HEK293 (cell line): Measurements from ENCODE around the gene PRG2.

Source experiments
- ATF2 ChIP-seq: fragments of 450-650 bp; formaldehyde crosslinking; IDR thresholded peaks from 2 replicates; pipeline ENCODE4 v1.5.1; 2016; ENCODE audit warnings: missing biosample characterization, missing genetic modification characterization, low read depth
- CTCF ChIP-seq: fragments of 450-650 bp; formaldehyde crosslinking; IDR thresholded peaks from 2 replicates; pipeline ENCODE4 v1.5.1; 2016; ENCODE audit warnings: missing biosample characterization, missing genetic modification characterization
- SCRT2 ChIP-seq: fragments of 450-650 bp; formaldehyde crosslinking; IDR thresholded peaks from 2 replicates; pipeline ENCODE4 v1.5.1; 2016; ENCODE audit warnings: missing biosample characterization, missing genetic modification characterization
- YY1 ChIP-seq: fragments of 450-650 bp; formaldehyde crosslinking; IDR thresholded peaks from 2 replicates; pipeline ENCODE4 v1.5.1; 2018; ENCODE audit warnings: missing biosample characterization, missing genetic modification characterization
- ZNF26 ChIP-seq: fragments of 450-650 bp; formaldehyde crosslinking; IDR thresholded peaks from 2 replicates; pipeline ENCODE4 v1.5.1; 2016; ENCODE audit warnings: missing biosample characterization, missing genetic modification characterization
- ZNF350 ChIP-seq: fragments of 450-650 bp; formaldehyde crosslinking; IDR thresholded peaks from 2 replicates; pipeline ENCODE4 v1.5.0; 2017; ENCODE audit warnings: missing biosample characterization, mild to moderate bottlenecking, missing genetic modification characterization
- ZNF521 ChIP-seq: fragments of 450-650 bp; formaldehyde crosslinking; IDR thresholded peaks from 2 replicates; pipeline ENCODE4 v1.5.1; 2017; ENCODE audit warnings: missing biosample characterization, mild to moderate bottlenecking, missing genetic modification characterization
- ZNF558 ChIP-seq: fragments of 450-650 bp; formaldehyde crosslinking; IDR thresholded peaks from 2 replicates; pipeline ENCODE4 v1.5.1; 2016; ENCODE audit warnings: missing biosample characterization, missing genetic modification characterization

- no peak for TF ChIP-seq ZNF26
- TF ChIP-seq ATF2 (tag by site-specific recombination) = no peak
- TF ChIP-seq CTCF (tag by site-specific recombination) = no peak
- no peak for TF ChIP-seq YY1 (tag by site-specific recombination)
- TF ChIP-seq ZNF521 (tag by site-specific recombination) = no peak
- no peak for TF ChIP-seq ZNF558 (tag by site-specific recombination)
- no peak for TF ChIP-seq SCRT2 (tag by site-specific recombination)
- no peak for TF ChIP-seq ZNF350
These were observed 36.0 kb upstream of the PRG2 start for GRCh38 chr11:57426439-57426928.
